DND-41 (cell line): Measurements from ENCODE around the gene CFD.

Source experiments
- CTCF ChIP-seq: IDR thresholded peaks from 2 replicates; pipeline ENCODE4 v1.5.1; 2012; ENCODE audit warnings: borderline replicate concordance, low read length, moderate library complexity, mild to moderate bottlenecking; ENCODE audit not compliant: poor library complexity, severe bottlenecking; ENCODE audit errors: extremely low read depth
- EZH2 ChIP-seq: IDR thresholded peaks from 3 replicates; pipeline ENCODE4 v1.6.1; 2012; ENCODE audit warnings: borderline replicate concordance, low read depth, mild to moderate bottlenecking, moderate library complexity, low read length, inconsistent platforms; ENCODE audit not compliant: severe bottlenecking

GRCh38 chr19:827710-828321 is 31.6 kb upstream of the CFD start, which contains the start of gene AZU1:
- TF ChIP-seq CTCF (no peak), EZH2 (no peak)
